OCI-LY1 (cell line): ENCODE measurements around the gene HOXA3.
A peak's percentile ranks its signal among the peaks of the same experiment; 100 is the strongest.

Experiments
- H2AFZ ChIP-seq: fragments of 200-600 bp; sonication (generic), shearing (Covaris generic); 2 replicates; pipeline ENCODE4 v1.6.0; 2014; ENCODE audit warnings: antibody characterized with exemption, mild to moderate bottlenecking, low read length
- H3F3A ChIP-seq: fragments of 200-600 bp; sonication (generic), shearing (Covaris generic); 2 replicates; pipeline ENCODE4 v1.6.0; 2014; ENCODE audit warnings: mild to moderate bottlenecking, antibody characterized with exemption, low read length, moderate library complexity; ENCODE audit not compliant: insufficient read depth
- H3K27ac ChIP-seq: fragments of 200-600 bp; sonication (generic); 2 replicates; pipeline ENCODE4 v1.5.1; 2014; ENCODE audit warnings: low read length, mixed run types, mild to moderate bottlenecking, low read depth; ENCODE audit not compliant: poor library complexity, severe bottlenecking
- H3K27me3 ChIP-seq: fragments of 200-600 bp; sonication (generic); 2 replicates; pipeline ENCODE4 v1.6.0; 2014; ENCODE audit warnings: antibody characterized with exemption, mild to moderate bottlenecking, low read length, moderate library complexity; ENCODE audit not compliant: insufficient read depth
- H3K36me3 ChIP-seq: fragments of 200-600 bp; sonication (generic); 2 replicates; pipeline ENCODE4 v1.6.1; 2014; ENCODE audit warnings: mild to moderate bottlenecking, antibody characterized with exemption, low read length, moderate library complexity, mixed read lengths; ENCODE audit not compliant: insufficient read depth
- H3K4me1 ChIP-seq: fragments of 200-600 bp; sonication (generic); 2 replicates; pipeline ENCODE4 v1.5.1; 2014; ENCODE audit warnings: mild to moderate bottlenecking, low read length, moderate library complexity; ENCODE audit not compliant: insufficient read depth, severe bottlenecking
- H3K4me2 ChIP-seq: fragments of 200-600 bp; sonication (generic), shearing (Covaris generic); 2 replicates; pipeline ENCODE4 v1.6.1; 2014; ENCODE audit warnings: low read length
- H3K4me3 ChIP-seq: fragments of 200-600 bp; sonication (generic); 2 replicates; pipeline ENCODE4 v1.5.1; 2014; ENCODE audit warnings: low read length, low read depth, mild to moderate bottlenecking, mixed read lengths; ENCODE audit not compliant: poor library complexity, severe bottlenecking
- H3K79me2 ChIP-seq: fragments of 200-600 bp; shearing (Covaris generic); 2 replicates; pipeline ENCODE4 v1.6.1; 2016; ENCODE audit warnings: mixed run types, low read length, mixed read lengths; ENCODE audit not compliant: insufficient read depth
- H3K9ac ChIP-seq: fragments of 200-600 bp; sonication (generic), shearing (Covaris generic); 2 replicates; pipeline ENCODE4 v1.6.1; 2014; ENCODE audit warnings: mild to moderate bottlenecking, low read length, mixed read lengths
- H3K9me2 ChIP-seq: fragments of 200-600 bp; sonication (generic), shearing (Covaris generic); 2 replicates; pipeline ENCODE4 v1.6.1; 2014; ENCODE audit warnings: low read depth, mild to moderate bottlenecking, low read length, mixed read lengths
- H3K9me3 ChIP-seq: fragments of 200-600 bp; shearing (Covaris generic); 2 replicates; pipeline ENCODE4 v1.6.1; 2014; ENCODE audit warnings: low read length, mixed read lengths
- H4K20me1 ChIP-seq: fragments of 200-600 bp; sonication (generic), shearing (Covaris generic); 2 replicates; pipeline ENCODE4 v1.6.0; 2016; ENCODE audit warnings: mild to moderate bottlenecking, low read length; ENCODE audit not compliant: insufficient read depth
- CTCF ChIP-seq: fragments of 200-600 bp; sonication (generic), shearing (Covaris generic); IDR thresholded peaks from 2 replicates; pipeline ENCODE4 v1.5.1; 2017; ENCODE audit warnings: mild to moderate bottlenecking, antibody characterized with exemption, low read length, moderate library complexity, mixed read lengths
- EZH2 ChIP-seq: fragments of 200-600 bp; sonication (generic), shearing (Covaris generic); IDR thresholded peaks from 2 replicates; pipeline ENCODE4 v1.8.0; 2017; ENCODE audit warnings: borderline replicate concordance, mixed run types, mild to moderate bottlenecking, antibody characterized with exemption, low read length, moderate library complexity, mixed read lengths

The HOXA3 gene

GRCh38 chr7:27175626-27176523, 23.5 kb upstream of the HOXA3 start:
- no peak overlapping the region for H2AFZ ChIP-seq
- no peaks in the 10 kb centered on the region for H3K9me2 ChIP-seq
- no peaks in the 10 kb centered on the region for H3F3A ChIP-seq
- no peak overlapping the region for H3K27ac ChIP-seq
- H3K79me2 ChIP-seq: no peaks in the 10 kb centered on the region
- H4K20me1 ChIP-seq: no peaks in the 10 kb centered on the region
- H3K4me3 ChIP-seq: no peak overlapping the region
- H3K36me3 ChIP-seq: no peaks in the 10 kb centered on the region
- H3K4me1 ChIP-seq: peaks cover 16% of the 10 kb centered on the region
- no peak overlapping the region for H3K9ac ChIP-seq
- no peak for TF ChIP-seq CTCF
- no peak for TF ChIP-seq EZH2
- no peaks in the 10 kb centered on the region for H3K9me3 ChIP-seq
- H3K4me2 ChIP-seq: no peak overlapping the region
- H3K27me3 ChIP-seq: peaks cover 9% of the 10 kb centered on the region; the same call in 1 of the 2 replicates

- H3K9ac ChIP-seq: no peak overlapping the region
- H3K9me3 ChIP-seq: no peaks in the 10 kb centered on the region
- H3K4me1 ChIP-seq: peaks cover 16% of the 10 kb centered on the region
- peaks cover 9% of the 10 kb centered on the region; the same call in 1 of the 2 replicates for H3K27me3 ChIP-seq
- no peaks in the 10 kb centered on the region for H3K36me3 ChIP-seq
- no peak overlapping the region for H2AFZ ChIP-seq
- H4K20me1 ChIP-seq: no peaks in the 10 kb centered on the region
- no peak overlapping the region for H3K27ac ChIP-seq
- H3F3A ChIP-seq: no peaks in the 10 kb centered on the region
- H3K79me2 ChIP-seq: no peaks in the 10 kb centered on the region
- TF ChIP-seq EZH2 (no peak), CTCF (no peak)
- H3K9me2 ChIP-seq: no peaks in the 10 kb centered on the region
- no peak overlapping the region for H3K4me3 ChIP-seq
- no peak overlapping the region for H3K4me2 ChIP-seq
Observed at GRCh38 chr7:27174874-27175625, 22.7 kb upstream of the HOXA3 start.

DNA sequence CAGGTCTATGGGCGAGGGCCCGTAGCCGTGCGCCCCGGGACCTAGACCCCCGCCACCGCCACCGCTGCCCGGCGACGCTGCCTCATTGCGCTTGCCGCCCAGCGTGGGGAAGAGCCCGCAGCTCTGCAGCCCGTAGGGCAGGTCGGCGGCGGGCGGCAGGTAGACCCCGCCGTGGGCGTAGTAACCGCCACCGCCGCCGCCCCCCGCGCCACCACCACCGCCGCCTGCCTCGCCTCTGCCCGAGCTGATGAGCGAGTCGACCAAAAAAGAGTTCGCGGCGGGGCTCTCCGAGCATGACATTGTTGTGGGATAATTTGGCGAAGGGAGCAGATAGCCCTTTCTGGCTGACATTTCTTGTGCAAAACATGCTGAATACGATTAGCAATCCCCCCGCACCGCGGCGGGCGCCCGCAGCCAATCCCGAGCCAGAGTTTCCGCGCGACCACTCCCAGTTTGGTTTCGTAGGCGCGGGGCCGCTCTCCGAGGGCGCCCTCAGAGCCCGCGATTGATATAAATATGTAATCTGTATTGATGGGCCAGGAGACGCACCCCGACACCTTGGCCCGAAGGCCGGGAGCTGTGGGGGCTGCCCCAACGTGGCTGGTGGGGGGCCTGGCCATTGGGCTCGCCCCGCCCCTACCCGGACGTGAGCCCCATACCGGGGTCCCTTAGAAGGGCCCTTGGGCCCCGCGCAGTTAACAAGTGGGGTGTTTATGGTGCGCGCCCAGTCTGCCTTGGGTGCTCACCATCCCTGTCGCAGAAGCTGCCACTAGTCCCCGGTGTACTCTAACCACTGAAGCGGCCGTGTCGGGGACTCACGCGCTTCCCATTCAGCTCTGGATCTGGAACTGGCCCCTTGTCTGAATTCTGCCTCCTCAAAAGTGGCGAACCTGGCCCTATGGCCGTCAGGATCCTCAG, 21.8 kb upstream of the HOXA3 start, which contains the start of gene HOXA10:
TSS of gene HOXA10 (minus strand) at position 365 of the 918 bp plus-strand sequence. CDS start at position 351, 14 bp downstream.
- H3K79me2 ChIP-seq: no peaks in the 10 kb centered on the region
- peak within 1 kb of the TSS; percentile 61 for H3K9ac ChIP-seq

More for the DNA sequence above, 21.8 kb upstream of the HOXA3 start, which contains the start of gene HOXA10:
- Histone ChIP-seq H3K4me2 (peak within 1 kb of the TSS; percentile 90), H3K27me3 (peaks cover 9% of the 10 kb centered on the region; the same call in 1 of the 2 replicates), H3K27ac (no peak within 1 kb of the TSS), H3F3A (no peaks in the 10 kb centered on the region), H3K4me1 (peaks cover 16% of the 10 kb centered on the region), H2AFZ (peak within 1 kb of the TSS; percentile 13; the same call in 1 of the 2 replicates), H3K9me3 (no peaks in the 10 kb centered on the region), H4K20me1 (no peaks in the 10 kb centered on the region), H3K36me3 (no peaks in the 10 kb centered on the region), H3K9me2 (no peaks in the 10 kb centered on the region), H3K4me3 (peak within 1 kb of the TSS; percentile 67)
- no peak for TF ChIP-seq CTCF
- TF ChIP-seq EZH2: no peak
